ENCODE measurements around the gene PCNX2. TPM values are rescaled to one million over a fixed set of nuclear protein-coding genes. Genes with fewer than 3 reads are reported as not detected.

Gene PCNX2
- total and polyA plus RNA-seq, 2 experiments from 2014 or later = 42.9 to 88.3 TPM

GRCh38 chr1:233168384-233168783 is 127.1 kb downstream of the PCNX2 start:
- Mint-ChIP-seq H3K4me3 (no peak overlapping the region), H3K4me1 (no peaks in the 10 kb centered on the region), H3K36me3 (ENCODE audit: low read depth) (peaks cover 72% of the 10 kb centered on the region), H3K27me3 (ENCODE audit: insufficient read depth, low read depth, poor library complexity) (peaks cover 2% of the 10 kb centered on the region), H3K27ac (no peak overlapping the region), H3K9me3 (peaks cover 22% of the 10 kb centered on the region)
- Histone ChIP-seq H3K79me2 (replicated peaks; ENCODE audit: insufficient read depth) (no peaks in the 10 kb centered on the region), H3K36me3 (ENCODE audit: insufficient read depth) (peaks cover 43% of the 10 kb centered on the region), H3K27me3 (ENCODE audit: insufficient read depth) (no peaks in the 10 kb centered on the region), H2AFZ (no peak overlapping the region), H3K4me2 (no peak overlapping the region), H4K20me1 (replicated peaks; ENCODE audit: insufficient read depth) (no peaks in the 10 kb centered on the region), H3K4me1 (ENCODE audit: insufficient read depth) (no peaks in the 10 kb centered on the region), H3K27ac (ENCODE audit: low read depth) (no peak overlapping the region), H3F3A (replicated peaks; ENCODE audit: low read depth) (no peaks in the 10 kb centered on the region), H3K4me3 (no peak overlapping the region), H3K9me2 (ENCODE audit: insufficient read depth) (no peaks in the 10 kb centered on the region)
- TF ChIP-seq STAT1 (IDR thresholded peaks at IDR 0.05; ENCODE audit: unreplicated experiment) = no peak
- TF ChIP-seq EZH2phosphoT487 (IDR thresholded peaks at IDR 0.05; ENCODE audit: unreplicated experiment) = no peak
- TF ChIP-seq REST (IDR thresholded peaks at IDR 0.05; ENCODE audit: unreplicated experiment) = no peak
- TF ChIP-seq NANOG (IDR thresholded peaks at IDR 0.05; ENCODE audit: borderline replicate concordance) = no peak
- TF ChIP-seq EZH2 (IDR thresholded peaks at IDR 0.05; ENCODE audit: low read depth, unreplicated experiment) = no peak
- DNase-seq (ENCODE audit: low spot score) = no peak
- ATAC-seq = no peak

GRCh38 chr1:233166896-233167295 is 128.6 kb downstream of the PCNX2 start:
- DNase-seq (ENCODE audit: low spot score) = no peak
- Histone ChIP-seq H3K27me3 (ENCODE audit: insufficient read depth) (no peaks in the 10 kb centered on the region), H4K20me1 (replicated peaks; ENCODE audit: insufficient read depth) (no peaks in the 10 kb centered on the region), H3K27ac (ENCODE audit: low read depth) (no peak overlapping the region), H3F3A (replicated peaks; ENCODE audit: low read depth) (no peaks in the 10 kb centered on the region), H3K36me3 (ENCODE audit: insufficient read depth) (peaks cover 33% of the 10 kb centered on the region), H3K4me1 (ENCODE audit: insufficient read depth) (no peaks in the 10 kb centered on the region), H3K4me3 (no peak overlapping the region), H3K79me2 (replicated peaks; ENCODE audit: insufficient read depth) (no peaks in the 10 kb centered on the region), H3K9me2 (ENCODE audit: insufficient read depth) (no peaks in the 10 kb centered on the region), H2AFZ (no peak overlapping the region), H3K4me2 (no peak overlapping the region)
- Mint-ChIP-seq H3K27ac (no peak overlapping the region), H3K4me3 (no peak overlapping the region), H3K27me3 (ENCODE audit: insufficient read depth, low read depth, poor library complexity) (no peaks in the 10 kb centered on the region), H3K4me1 (no peaks in the 10 kb centered on the region), H3K9me3 (peaks cover 19% of the 10 kb centered on the region), H3K36me3 (ENCODE audit: low read depth) (peaks cover 65% of the 10 kb centered on the region)
- ATAC-seq = no peak
- TF ChIP-seq REST (IDR thresholded peaks at IDR 0.05; ENCODE audit: unreplicated experiment) (no peak), ZNF114 (CRISPR knock-in tag; IDR thresholded peaks at IDR 0.05) (no peak), NANOG (IDR thresholded peaks at IDR 0.05; ENCODE audit: borderline replicate concordance) (no peak), CREB1 (CRISPR knock-in tag; IDR thresholded peaks at IDR 0.05; ENCODE audit: low read depth) (no peak), ZNF462 (CRISPR knock-in tag; IDR thresholded peaks at IDR 0.05) (no peak), EZH2 (IDR thresholded peaks at IDR 0.05; ENCODE audit: low read depth, unreplicated experiment) (no peak), STAT1 (IDR thresholded peaks at IDR 0.05; ENCODE audit: unreplicated experiment) (no peak), EZH2phosphoT487 (IDR thresholded peaks at IDR 0.05; ENCODE audit: unreplicated experiment) (no peak)
